IPS-20b (cell line): ENCODE data around the gene CTNNBL1.
"Not testable (repeated sequence)": the region's sequence is repeated elsewhere in the genome, so short reads cannot be mapped to it uniquely, and the experiment has no call there.

ENCODE experiments used
- H3K27ac ChIP-seq: one replicate; pipeline ENCODE4 v1.5.1; 2013; ENCODE audit warnings: low read length
- H3K27me3 ChIP-seq: 2 replicates; pipeline ENCODE4 v1.6.1; 2013; ENCODE audit warnings: mild to moderate bottlenecking, low read length, inconsistent platforms; ENCODE audit not compliant: insufficient read depth
- H3K36me3 ChIP-seq: 2 replicates; pipeline ENCODE4 v1.6.1; 2013; ENCODE audit warnings: low read depth, mild to moderate bottlenecking, inconsistent platforms, low read length, moderate library complexity; ENCODE audit not compliant: insufficient read depth
- H3K4me1 ChIP-seq: 2 replicates; pipeline ENCODE4 v1.6.1; 2013; ENCODE audit warnings: mild to moderate bottlenecking, control low read depth, inconsistent platforms, low read length, moderate library complexity; ENCODE audit not compliant: insufficient read depth
- H3K4me3 ChIP-seq: 2 replicates; pipeline ENCODE4 v1.5.1; 2013; ENCODE audit warnings: mild to moderate bottlenecking, low read length, inconsistent platforms
- H3K9ac ChIP-seq: 2 replicates; pipeline ENCODE4 v1.6.1; 2013; ENCODE audit warnings: low read depth, mild to moderate bottlenecking, inconsistent platforms, low read length, moderate library complexity
- H3K9me3 ChIP-seq: 2 replicates; pipeline ENCODE4 v1.6.1; 2013; ENCODE audit warnings: mild to moderate bottlenecking, low read depth, low read length, inconsistent platforms; ENCODE audit not compliant: insufficient read depth

CTNNBL1 gene

GRCh38 chr20:37850724-37851355 is 157.0 kb downstream of the CTNNBL1 start:
- peaks cover 13% of the 10 kb centered on the region; the same call in 1 of the 2 replicates for H3K4me1 ChIP-seq
- no peaks in the 10 kb centered on the region for H3K9me3 ChIP-seq
- H3K4me3 ChIP-seq: no peak overlapping the region
- no peak overlapping the region for H3K27ac ChIP-seq
- H3K9ac ChIP-seq: no peak overlapping the region
- peaks cover 10% of the 10 kb centered on the region for H3K36me3 ChIP-seq
- no peaks in the 10 kb centered on the region for H3K27me3 ChIP-seq

- Histone ChIP-seq H3K4me3 (no peak overlapping the region), H3K36me3 (peaks cover 10% of the 10 kb centered on the region), H3K27ac (no peak overlapping the region), H3K27me3 (no peaks in the 10 kb centered on the region), H3K4me1 (no peaks in the 10 kb centered on the region), H3K9ac (no peak overlapping the region), H3K9me3 (no peaks in the 10 kb centered on the region)
Observed at GRCh38 chr20:37852666-37853065, 158.8 kb downstream of the CTNNBL1 start.

GRCh38 chr20:37853823-37854375 is 160.1 kb downstream of the CTNNBL1 start:
- H3K4me3 ChIP-seq: no peak overlapping the region

GRCh38 chr20:37856034-37856433 is 162.2 kb downstream of the CTNNBL1 start:
- H3K4me1 ChIP-seq, H3K27ac ChIP-seq, H3K4me3 ChIP-seq, H3K9ac ChIP-seq, H3K9me3 ChIP-seq, H3K27me3 ChIP-seq: not testable (repeated sequence)
- peaks cover 24% of the 10 kb centered on the region for H3K36me3 ChIP-seq

More at GRCh38 chr20:37853823-37854375, 160.1 kb downstream of the CTNNBL1 start:
- Histone ChIP-seq H3K27me3 (no peaks in the 10 kb centered on the region), H3K27ac (no peak overlapping the region), H3K4me1 (no peaks in the 10 kb centered on the region), H3K9me3 (no peaks in the 10 kb centered on the region), H3K9ac (no peak overlapping the region), H3K36me3 (peaks cover 10% of the 10 kb centered on the region)

- H3K27me3 ChIP-seq: no peaks in the 10 kb centered on the region
- H3K9me3 ChIP-seq: no peaks in the 10 kb centered on the region
- H3K27ac ChIP-seq: no peak overlapping the region
- H3K4me1 ChIP-seq: no peaks in the 10 kb centered on the region; the same call in 1 of the 2 replicates
- no peak overlapping the region for H3K9ac ChIP-seq
- no peak overlapping the region for H3K4me3 ChIP-seq
- H3K36me3 ChIP-seq: peaks cover 28% of the 10 kb centered on the region
Observed at GRCh38 chr20:37856932-37857660, 163.3 kb downstream of the CTNNBL1 start.

GRCh38 chr20:37859406-37860171 is 165.8 kb downstream of the CTNNBL1 start:
- no peaks in the 10 kb centered on the region for H3K27me3 ChIP-seq
- no peak overlapping the region for H3K9ac ChIP-seq
- H3K9me3 ChIP-seq: no peaks in the 10 kb centered on the region
- no peak overlapping the region for H3K4me3 ChIP-seq
- peaks cover 29% of the 10 kb centered on the region for H3K36me3 ChIP-seq
- no peak overlapping the region for H3K27ac ChIP-seq
- H3K4me1 ChIP-seq: no peaks in the 10 kb centered on the region; the same call in 1 of the 2 replicates

GRCh38 chr20:37863289-37863688 is 169.5 kb downstream of the CTNNBL1 start:
- H3K27me3 ChIP-seq: no peaks in the 10 kb centered on the region
- no peak overlapping the region for H3K9ac ChIP-seq
- peaks cover 29% of the 10 kb centered on the region for H3K36me3 ChIP-seq
- no peaks in the 10 kb centered on the region for H3K9me3 ChIP-seq
- H3K27ac ChIP-seq: no peak overlapping the region
- H3K4me3 ChIP-seq: no peak overlapping the region
- no peaks in the 10 kb centered on the region; the same call in 1 of the 2 replicates for H3K4me1 ChIP-seq

GRCh38 chr20:37864298-37864697 is 170.5 kb downstream of the CTNNBL1 start:
- no peak overlapping the region for H3K4me3 ChIP-seq
- no peak overlapping the region for H3K27ac ChIP-seq
- peaks cover 7% of the 10 kb centered on the region for H3K4me1 ChIP-seq
- no peaks in the 10 kb centered on the region for H3K27me3 ChIP-seq
- H3K9ac ChIP-seq: no peak overlapping the region
- peaks cover 29% of the 10 kb centered on the region for H3K36me3 ChIP-seq
- H3K9me3 ChIP-seq: no peaks in the 10 kb centered on the region

- no peak overlapping the region for H3K4me3 ChIP-seq
- H3K27me3 ChIP-seq: no peaks in the 10 kb centered on the region
- no peak overlapping the region for H3K9ac ChIP-seq
- peaks cover 18% of the 10 kb centered on the region for H3K36me3 ChIP-seq
- peaks cover 14% of the 10 kb centered on the region for H3K4me1 ChIP-seq
- no peaks in the 10 kb centered on the region for H3K9me3 ChIP-seq
- no peak overlapping the region for H3K27ac ChIP-seq
Observed at GRCh38 chr20:37866051-37866450, 172.2 kb downstream of the CTNNBL1 start.

- no peaks in the 10 kb centered on the region for H3K9me3 ChIP-seq
- H3K27me3 ChIP-seq: no peaks in the 10 kb centered on the region
- H3K27ac ChIP-seq: no peak overlapping the region
- peaks cover 14% of the 10 kb centered on the region for H3K4me1 ChIP-seq
- H3K36me3 ChIP-seq: peaks cover 10% of the 10 kb centered on the region; the same call in 1 of the 2 replicates
- no peak overlapping the region for H3K9ac ChIP-seq
- H3K4me3 ChIP-seq: no peak overlapping the region
Observed at GRCh38 chr20:37867289-37868195, 173.7 kb downstream of the CTNNBL1 start.
